K562 (cell line): ENCODE data around the gene AKT3. TPM values are rescaled to one million over a fixed set of nuclear protein-coding genes. Genes with fewer than 3 reads are reported as not detected.

Experiments
- ATAC-seq: fragments of 200-7000 bp; cut with Tn5 transposase; 3 replicates; pipeline ENCODE4 v1.9.1; 2020; ENCODE audit warnings: moderate library complexity
- BruUV-seq: library from RNA; stranded (reverse); fragments of 400-500 nt; replicated peaks from 2 replicates; lab custom pipeline; 2021; lab: Mats Ljungman, UMichigan
- CTCF ChIA-PET: fragments of 300-600 bp; formaldehyde crosslinking; extraction: SDS; loops from one replicate; lab custom pipeline; 2021; ENCODE audit warnings: low intra/inter-chr PET ratio; lab: Yijun Ruan, JAX
- POLR2A ChIA-PET: fragments of 300-600, 350-650 bp; sonication (Branson Sonifier 250); formaldehyde crosslinking; extraction: SDS; loops from one replicate; lab custom pipeline; 2021; ENCODE audit warnings: antibody characterized with exemption, inconsistent platforms; lab: Yijun Ruan, JAX
- DNase-seq, 4 experiments: peaks; one replicate each; pipeline versions ENCODE4 v3.0.0 to v3.0.0-alpha.2; 2011 to 2018; ENCODE audit warnings: low spot score in 3 of 4, mixed read lengths in 3 of 4; ENCODE audit errors: extremely low read depth in 1 of 4
- FAIRE-seq: peaks from 2 replicates; lab custom pipeline; 2011; peaks lifted over from hg19 to GRCh38; lab: Jason Lieb, UNC
- H2AFZ ChIP-seq: 2 replicates; pipeline ENCODE4 v1.6.0; 2011; ENCODE audit warnings: low read depth, low read length, control low read depth, inconsistent platforms
- H3K27ac ChIP-seq: fragments of 200-600 bp; 3 replicates; pipeline ENCODE4 v1.8.0; 2011; ENCODE audit warnings: low read depth, mild to moderate bottlenecking, control low read depth, inconsistent platforms, low read length, moderate library complexity, mixed read lengths; ENCODE audit errors: extremely low read depth
- H3K27me3 ChIP-seq, 2 experiments: fragments of 300-600 bp in 1 of 2; 2 replicates in 1 of 2; 3 replicates in 1 of 2; pipeline versions ENCODE4 v1.6.0 to v1.8.0; 2011; ENCODE audit warnings: inconsistent platforms in 2 of 2, low read length in 2 of 2, mild to moderate bottlenecking in 1 of 2, mixed read lengths in 1 of 2, moderate library complexity in 1 of 2; ENCODE audit not compliant: control insufficient read depth in 2 of 2, insufficient read depth in 2 of 2
- H3K36me3 ChIP-seq: fragments of 300-600 bp; 3 replicates; pipeline ENCODE4 v1.8.0; 2011; ENCODE audit warnings: mild to moderate bottlenecking, low read length, inconsistent platforms; ENCODE audit not compliant: control insufficient read depth, insufficient read depth
- H3K4me1 ChIP-seq, 2 experiments: fragments of 200-600 bp in 1 of 2; replicated peaks in 1 of 2; 2 replicates in 1 of 2; 3 replicates in 1 of 2; pipeline versions ENCODE4 v1.5.1 to v1.8.0; 2011; ENCODE audit warnings: inconsistent platforms in 2 of 2, low read length in 2 of 2, mild to moderate bottlenecking in 1 of 2, mixed read lengths in 1 of 2, moderate library complexity in 1 of 2; ENCODE audit not compliant: control insufficient read depth in 2 of 2, insufficient read depth in 2 of 2
- H3K4me2 ChIP-seq: 2 replicates; pipeline ENCODE4 v1.6.1; 2011; ENCODE audit warnings: low read length, control low read depth, inconsistent platforms, mixed read lengths; ENCODE audit not compliant: insufficient read depth
- H3K4me3 ChIP-seq: fragments of 200-600 bp; sonication (generic), shearing (Covaris generic); 2 replicates; pipeline ENCODE4 v1.5.1; 2016; ENCODE audit warnings: control low read depth, inconsistent platforms
- H3K79me2 ChIP-seq: fragments of 200-600 bp; 3 replicates; pipeline ENCODE4 v1.8.0; 2011; ENCODE audit warnings: low read length, inconsistent platforms; ENCODE audit not compliant: control insufficient read depth, insufficient read depth
- H3K9ac ChIP-seq, 2 experiments: 2 replicates each; pipeline versions ENCODE4 v1.6.0 to v1.6.1; 2011; ENCODE audit warnings: low read depth in 2 of 2, low read length in 2 of 2, control low read depth in 1 of 2, inconsistent platforms in 1 of 2, mild to moderate bottlenecking in 1 of 2, mixed read lengths in 1 of 2; ENCODE audit not compliant: insufficient read depth in 1 of 2
- H3K9me1 ChIP-seq: one replicate; pipeline ENCODE4 v1.6.0; 2011; ENCODE audit warnings: inconsistent platforms, mild to moderate bottlenecking, low read length, moderate library complexity; ENCODE audit not compliant: control insufficient read depth, insufficient read depth
- H3K9me3 ChIP-seq: replicated peaks from 2 replicates; pipeline ENCODE4 v1.5.1; 2011; ENCODE audit warnings: low read depth, low read length, inconsistent platforms; ENCODE audit not compliant: control insufficient read depth, insufficient read depth
- H4K20me1 ChIP-seq: replicated peaks from 2 replicates; pipeline ENCODE4 v1.6.1; 2011; ENCODE audit warnings: low read length, inconsistent platforms, mixed read lengths; ENCODE audit not compliant: control insufficient read depth, insufficient read depth
- MYNN ChIP-seq, 2 experiments: sonication (generic); formaldehyde crosslinking in 1 of 2; IDR thresholded peaks; 2 replicates each; pipeline versions ENCODE4 v1.5.0 to v1.6.1; 2016 to 2020; ENCODE audit warnings: antibody characterized with exemption in 1 of 2, missing genetic modification reagents in 1 of 2
- NFRKB ChIP-seq: fragments of 450-650 bp; IDR thresholded peaks from 2 replicates; pipeline ENCODE4 v1.6.1; 2016; ENCODE audit warnings: low read depth
- SMAD1 ChIP-seq: fragments of 150-350 bp; IDR thresholded peaks from 2 replicates; pipeline ENCODE4 v1.6.1; 2014; ENCODE audit warnings: low read length, low read depth; ENCODE audit not compliant: partially characterized antibody
- SRSF7 ChIP-seq: fragments of 200-400 bp; formaldehyde crosslinking; optimal IDR thresholded peaks from 2 replicates; pipeline ENCODE3; 2017; ENCODE audit warnings: mild to moderate bottlenecking, low read depth, low read length
- WGBS: fragments of 100-300 bp; shearing (Covaris generic); methylation state at CpG from one replicate; pipeline ENCODE4 v1.1.6; 2016; ENCODE audit warnings: low coverage, mixed read lengths; ENCODE audit not compliant: insufficient coverage; ENCODE audit errors: missing lambda C conversion rate; 5-methylcytosine and 5-hydroxymethylcytosine counted together
- in situ Hi-C: fragments of 300-500 bp; cut with MboI; formaldehyde crosslinking; loops from 4 replicates; pipeline ENCODE4 v1.15.0; 2018; ENCODE audit warnings: inconsistent platforms, mixed read lengths
- intact Hi-C: fragments of 100-400 bp; cut with micrococcal nuclease; formaldehyde crosslinking; loops from 2 replicates; pipeline ENCODE4 v1.14.2; 2022
- polyA plus RNA-seq, 8 experiments: library from polyadenylated mRNA; depleted of rRNA in 4 of 8; stranded (reverse) in 5 of 8; unstranded in 3 of 8; fragments of >200 nt; fragmentation: Nextera tagmentation in 2 of 8; fragmentation: Illumina TruSeq in 1 of 8; extraction: Ambion mirVana in 2 of 8; extraction: Trizol in 1 of 8; gene quantifications; 2 replicates each; pipeline versions ENCODE4 v1.2.1 to v1.2.3, GENCODE V29; 2011 to 2014; ENCODE audit warnings: inconsistent platforms in 1 of 8, missing spikeins in 1 of 8
- total RNA-seq, 7 experiments: library from RNA; depleted of rRNA in 6 of 7; stranded (reverse); fragments of >200 nt in 6 of 7; fragmentation: Illumina TruSeq in 2 of 7; extraction: Trizol in 2 of 7; gene quantifications; 2 replicates each; pipeline versions ENCODE4 v1.2.1 to v1.2.3, GENCODE V29; 2011 to 2021; ENCODE audit warnings: low replicate concordance in 1 of 7

The AKT3 gene
- total and polyA plus RNA-seq, 9 of the 15 experiments (the other 6 are each of a cell fraction or from before 2014, with no cell fraction given): 0.04 to 0.54 (median 0.18) TPM; not detected in 1

- Histone ChIP-seq H2AFZ (no peak overlapping the region), H3K4me1 (peaks cover 0 to 3% of the 10 kb centered on the region in 2 experiments; a peak in 1 of 5 replicates), H3K4me2 (no peak overlapping the region), H3K27me3 (no peaks in the 10 kb centered on the region), H3K27ac (no peak overlapping the region), H3K9me1 (no peaks in the 10 kb centered on the region), H3K79me2 (no peaks in the 10 kb centered on the region), H3K4me3 (no peak overlapping the region), H3K9me3 (0 out of 2 replicates have a peak, but pooled peaks cover 1% of the 10 kb centered on the region), H4K20me1 (no peaks in the 10 kb centered on the region), H3K36me3 (no peaks in the 10 kb centered on the region), H3K9ac (no peak overlapping the region)
- ATAC-seq: no peak
- no peak for FAIRE-seq
- intact Hi-C loops (no loop called here), in situ Hi-C loops (no loop called here)
- 7% methylated on average over 3 of the region's 3 CpGs for WGBS
- BruUV-seq: no TSS peak
- ChIA-PET POLR2A (no interaction called here), CTCF (no interaction called here)
- TF ChIP-seq NFRKB (no peak), MYNN (IDR thresholded peaks at IDR 0.05) (no peak), MYNN (CRISPR knock-in tag; IDR thresholded peaks at IDR 0.05) (no peak)
- DNase-seq: peak in 1 of 4 experiments; percentile 6
Observed at GRCh38 chr1:243729956-243730355, 120.1 kb downstream of the AKT3 start.

- FAIRE-seq (no peak), ATAC-seq (no peak), DNase-seq (no peak)
- Histone ChIP-seq H3K4me2 (no peak overlapping the region), H3K4me1 (peaks cover 0 to 3% of the 10 kb centered on the region in 2 experiments; a peak in 1 of 5 replicates), H2AFZ (no peak overlapping the region), H3K9me1 (no peaks in the 10 kb centered on the region), H3K9me3 (0 out of 2 replicates have a peak, but pooled peaks cover 1% of the 10 kb centered on the region), H3K27ac (no peak overlapping the region), H3K27me3 (no peaks in the 10 kb centered on the region), H3K36me3 (no peaks in the 10 kb centered on the region), H3K9ac (no peak overlapping the region), H3K4me3 (no peak overlapping the region), H3K79me2 (no peaks in the 10 kb centered on the region), H4K20me1 (no peaks in the 10 kb centered on the region)
- 1% methylated on average over 4 of the region's 4 CpGs for WGBS
- TF ChIP-seq SMAD1: no peak
- TF ChIP-seq SRSF7: no peak
- ChIA-PET CTCF (no interaction called here), POLR2A (no interaction called here)
- intact Hi-C loops: no loop called here
- in situ Hi-C loops: no loop called here
- no TSS peak for BruUV-seq
Observed at GRCh38 chr1:243727503-243728203, 122.4 kb downstream of the AKT3 start.
